ENCODE measurements around the gene PDE4D. TPM values are rescaled to one million over a fixed set of nuclear protein-coding genes. Genes with fewer than 3 reads are reported as not detected.

PDE4D gene
- total and polyA plus RNA-seq, 2 donors (not counting 1 experiment from before 2014, with no cell fraction given) = 14.9 to 171 TPM

DNA sequence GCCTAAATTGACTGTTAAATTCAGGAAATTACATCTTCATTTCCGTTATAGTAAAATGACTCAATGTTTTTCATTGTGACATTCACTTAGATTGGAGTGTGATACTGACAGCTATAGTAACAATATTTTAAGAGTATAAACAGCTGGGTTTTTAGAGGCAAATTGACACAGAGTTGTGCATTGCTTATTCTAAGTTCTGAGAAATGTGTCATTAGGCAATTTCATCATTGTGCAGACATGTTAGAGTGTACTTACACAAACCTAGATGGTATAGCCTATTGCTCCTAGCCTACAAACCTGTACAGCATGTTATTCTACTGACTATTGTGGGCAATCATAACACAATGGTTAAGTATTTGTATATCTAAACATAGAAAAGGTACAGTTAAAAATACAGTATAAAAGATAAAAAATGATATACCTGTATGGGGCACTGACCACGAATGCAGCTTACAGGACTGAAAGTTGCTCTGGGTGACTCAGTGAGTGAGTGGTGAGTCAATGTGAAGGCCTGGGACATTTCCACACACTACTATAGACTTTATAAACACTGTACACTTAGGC, 132.7 kb downstream of the PDE4D start:
- DNase-seq (no peak), ATAC-seq (ENCODE audit: low read depth) (no peak)
- H3K9ac ChIP-seq (ENCODE audit: low read length) = no peak overlapping the region
- TF ChIP-seq, protein P1, sequence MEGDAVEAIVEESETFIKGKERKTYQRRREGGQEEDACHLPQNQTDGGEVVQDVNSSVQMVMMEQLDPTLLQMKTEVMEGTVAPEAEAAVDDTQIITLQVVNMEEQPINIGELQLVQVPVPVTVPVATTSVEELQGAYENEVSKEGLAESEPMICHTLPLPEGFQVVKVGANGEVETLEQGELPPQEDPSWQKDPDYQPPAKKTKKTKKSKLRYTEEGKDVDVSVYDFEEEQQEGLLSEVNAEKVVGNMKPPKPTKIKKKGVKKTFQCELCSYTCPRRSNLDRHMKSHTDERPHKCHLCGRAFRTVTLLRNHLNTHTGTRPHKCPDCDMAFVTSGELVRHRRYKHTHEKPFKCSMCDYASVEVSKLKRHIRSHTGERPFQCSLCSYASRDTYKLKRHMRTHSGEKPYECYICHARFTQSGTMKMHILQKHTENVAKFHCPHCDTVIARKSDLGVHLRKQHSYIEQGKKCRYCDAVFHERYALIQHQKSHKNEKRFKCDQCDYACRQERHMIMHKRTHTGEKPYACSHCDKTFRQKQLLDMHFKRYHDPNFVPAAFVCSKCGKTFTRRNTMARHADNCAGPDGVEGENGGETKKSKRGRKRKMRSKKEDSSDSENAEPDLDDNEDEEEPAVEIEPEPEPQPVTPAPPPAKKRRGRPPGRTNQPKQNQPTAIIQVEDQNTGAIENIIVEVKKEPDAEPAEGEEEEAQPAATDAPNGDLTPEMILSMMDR (IDR thresholded peaks at IDR 0.05) = no peak
- TF ChIP-seq EZH2 (IDR thresholded peaks at IDR 0.05; ENCODE audit: borderline replicate concordance, insufficient read depth, low read depth, low read length, poor library complexity, severe bottlenecking) = no peak
- no peaks in the 10 kb centered on the region for H4K20me1 ChIP-seq (ENCODE audit: control insufficient read depth, insufficient read depth, low read length, poor library complexity, severe bottlenecking)
- H3K4me1 ChIP-seq (ENCODE audit: control insufficient read depth in 2 of 2, insufficient read depth in 2 of 2, low read length in 2 of 2) = peaks cover 20 to 23% of the 10 kb centered on the region in 2 donors
- no peak overlapping the region for H3K27ac ChIP-seq (ENCODE audit: low read length in 2 of 2)
- Mint-ChIP-seq H3K27ac (no peak overlapping the region), H3K9me3 (ENCODE audit: insufficient read depth) (no peaks in the 10 kb centered on the region), H3K4me3 (no peak overlapping the region), H3K4me1 (peaks cover 42% of the 10 kb centered on the region), H3K27me3 (no peaks in the 10 kb centered on the region)
- no peaks in the 10 kb centered on the region for H3K9me3 ChIP-seq (ENCODE audit: control extremely low read depth in 1 of 3, control insufficient read depth in 2 of 3, insufficient read depth in 1 of 3, low read length in 2 of 3)
- no peak overlapping the region for H3K4me2 ChIP-seq (replicated peaks; ENCODE audit: low read depth, low read length, poor library complexity, severe bottlenecking)
- ChIA-PET CTCF (interaction anchor here (0.7 to 1.3 kb wide), 3 partner anchors 10 to 48 kb away, joined by 3 read pairs; no protein-coding TSS in a partner anchor), POLR2A (no interaction called here)
- intact Hi-C loops (cut with micrococcal nuclease) = no loop called here
- no peaks in the 10 kb centered on the region for H3K36me3 ChIP-seq (replicated peaks in 1 of 2; ENCODE audit: control extremely low read depth in 1 of 2, control insufficient read depth in 1 of 2, extremely low read depth in 1 of 2, insufficient read depth in 2 of 2, low read length in 1 of 2)
- no peak overlapping the region for H3K4me3 ChIP-seq (ENCODE audit: control extremely low read depth in 1 of 5, extremely low read depth in 1 of 5, insufficient read depth in 1 of 5, low read depth in 2 of 5, low read length in 4 of 5)
- H3K79me2 ChIP-seq (ENCODE audit: control insufficient read depth, insufficient read depth, low read length) = peaks cover 13% of the 10 kb centered on the region
- no peaks in the 10 kb centered on the region for H3K27me3 ChIP-seq (replicated peaks in 1 of 4; ENCODE audit: control extremely low read depth in 1 of 4, control insufficient read depth in 3 of 4, insufficient read depth in 4 of 4, low read length in 3 of 4)
- no peak overlapping the region for H2AFZ ChIP-seq (ENCODE audit: insufficient read depth, low read depth, low read length, poor library complexity, severe bottlenecking)
- no CpG with 5 or more reads among the region's 2 CpGs for WGBS (ENCODE audit: insufficient coverage)

- H3K9me3 Mint-ChIP-seq (ENCODE audit: insufficient read depth) = no peaks in the 10 kb centered on the region
- Histone ChIP-seq H3K4me2 (replicated peaks; ENCODE audit: low read depth, low read length, poor library complexity, severe bottlenecking) (no peak overlapping the region), H3K4me1 (ENCODE audit: control insufficient read depth in 2 of 2, insufficient read depth in 2 of 2, low read length in 2 of 2) (peaks cover 12 to 13% of the 10 kb centered on the region in 2 donors), H3K79me2 (ENCODE audit: control insufficient read depth, insufficient read depth, low read length) (peaks cover 13% of the 10 kb centered on the region), H3K4me3 (ENCODE audit: control extremely low read depth in 1 of 5, extremely low read depth in 1 of 5, insufficient read depth in 1 of 5, low read depth in 2 of 5, low read length in 4 of 5) (no peak overlapping the region), H3K9ac (ENCODE audit: low read length) (no peak overlapping the region), H3K27me3 (replicated peaks in 1 of 4; ENCODE audit: control extremely low read depth in 1 of 4, control insufficient read depth in 3 of 4, insufficient read depth in 4 of 4, low read length in 3 of 4) (no peaks in the 10 kb centered on the region), H3K9me3 (ENCODE audit: control extremely low read depth in 1 of 3, control insufficient read depth in 2 of 3, insufficient read depth in 1 of 3, low read length in 2 of 3) (no peaks in the 10 kb centered on the region), H4K20me1 (ENCODE audit: control insufficient read depth, insufficient read depth, low read length, poor library complexity, severe bottlenecking) (no peaks in the 10 kb centered on the region), H3K27ac (ENCODE audit: low read length in 2 of 2) (no peak overlapping the region), H2AFZ (ENCODE audit: insufficient read depth, low read depth, low read length, poor library complexity, severe bottlenecking) (no peak overlapping the region), H3K36me3 (replicated peaks in 1 of 2; ENCODE audit: control extremely low read depth in 1 of 2, control insufficient read depth in 1 of 2, extremely low read depth in 1 of 2, insufficient read depth in 2 of 2, low read length in 1 of 2) (no peaks in the 10 kb centered on the region)
- peak overlapping the region; percentile 10 for H3K27ac Mint-ChIP-seq
- 92% methylated on average over 2 of the region's 4 CpGs for WGBS (ENCODE audit: insufficient coverage)
- TF ChIP-seq EZH2 (IDR thresholded peaks at IDR 0.05; ENCODE audit: borderline replicate concordance, insufficient read depth, low read depth, low read length, poor library complexity, severe bottlenecking) = no peak
- TF ChIP-seq, protein P1 (IDR thresholded peaks at IDR 0.05) = no peak
- ATAC-seq (ENCODE audit: low read depth) (no peak), DNase-seq (no peak)
- H3K27me3 Mint-ChIP-seq = no peaks in the 10 kb centered on the region
- POLR2A ChIA-PET = no interaction called here
- CTCF ChIA-PET = no interaction called here
- no peak overlapping the region for H3K4me3 Mint-ChIP-seq
- intact Hi-C loops (cut with micrococcal nuclease) = loop anchor here (5.0 kb wide), 1 partner anchor 37 kb away; no protein-coding TSS in a partner anchor
- H3K4me1 Mint-ChIP-seq = peaks cover 31% of the 10 kb centered on the region
Observed at GRCh38 chr5:59759600-59760351, 133.8 kb downstream of the PDE4D start.
